Thymus (tissue), 11 donors: ENCODE results near the gene NBEAL2. TPM values are rescaled to one million over a fixed set of nuclear protein-coding genes. Genes with fewer than 3 reads are reported as not detected.

Source experiments
- DNase-seq, 9 donors: peaks; one replicate each; pipeline ENCODE4 v3.0.0-alpha.2; 2013; ENCODE audit warnings: low spot score in 9 of 9, low read depth in 6 of 9, missing footprints in 1 of 9
- H3K27ac ChIP-seq, 2 donors: one replicate each; pipeline ENCODE4 v1.5.1; 2013; ENCODE audit warnings: control low read depth in 1 of 2, low read depth in 1 of 2, low read length in 1 of 2, mild to moderate bottlenecking in 1 of 2, moderate library complexity in 1 of 2
- H3K27me3 ChIP-seq, 2 donors: one replicate each; pipeline ENCODE4 v1.5.1; 2013; ENCODE audit warnings: low read length in 1 of 2; ENCODE audit not compliant: control insufficient read depth in 2 of 2, insufficient read depth in 1 of 2
- H3K36me3 ChIP-seq, 2 donors: one replicate each; pipeline ENCODE4 v1.5.1; 2013; ENCODE audit warnings: low read length in 1 of 2, mild to moderate bottlenecking in 1 of 2, moderate library complexity in 1 of 2; ENCODE audit not compliant: control insufficient read depth in 2 of 2, insufficient read depth in 2 of 2
- H3K4me1 ChIP-seq, 2 donors: one replicate each; pipeline ENCODE4 v1.5.1; 2013; ENCODE audit warnings: low read length in 2 of 2; ENCODE audit not compliant: control insufficient read depth in 2 of 2, insufficient read depth in 2 of 2
- H3K4me3 ChIP-seq, 2 donors: one replicate each; pipeline ENCODE4 v1.5.1; 2013; ENCODE audit warnings: low read length in 2 of 2, control low read depth in 1 of 2, mild to moderate bottlenecking in 1 of 2
- H3K9me3 ChIP-seq, 2 donors: one replicate each; pipeline ENCODE4 v1.5.1; 2013; ENCODE audit warnings: low read length in 1 of 2, mild to moderate bottlenecking in 1 of 2; ENCODE audit not compliant: control insufficient read depth in 2 of 2, insufficient read depth in 1 of 2
- WGBS: extraction: QIAGEN DNeasy Blood & Tissue Kit; methylation state at CpG from one replicate; pipeline ENCODE4 v1.1.7; 2013; 5-methylcytosine and 5-hydroxymethylcytosine counted together
- polyA plus RNA-seq: library from polyadenylated mRNA; stranded (reverse); fragments of 200-250 nt; gene quantifications from one replicate; pipeline ENCODE4 v1.2.3, GENCODE V29; 2013
- total RNA-seq: library from RNA; stranded (reverse); fragments of 120-200 nt; gene quantifications from one replicate; pipeline ENCODE4 v1.2.4, GENCODE V29; 2013
- donor health status: healthy.

Gene NBEAL2
- total and polyA plus RNA-seq, 2 donors: 15.3 to 83.6 TPM

DNA sequence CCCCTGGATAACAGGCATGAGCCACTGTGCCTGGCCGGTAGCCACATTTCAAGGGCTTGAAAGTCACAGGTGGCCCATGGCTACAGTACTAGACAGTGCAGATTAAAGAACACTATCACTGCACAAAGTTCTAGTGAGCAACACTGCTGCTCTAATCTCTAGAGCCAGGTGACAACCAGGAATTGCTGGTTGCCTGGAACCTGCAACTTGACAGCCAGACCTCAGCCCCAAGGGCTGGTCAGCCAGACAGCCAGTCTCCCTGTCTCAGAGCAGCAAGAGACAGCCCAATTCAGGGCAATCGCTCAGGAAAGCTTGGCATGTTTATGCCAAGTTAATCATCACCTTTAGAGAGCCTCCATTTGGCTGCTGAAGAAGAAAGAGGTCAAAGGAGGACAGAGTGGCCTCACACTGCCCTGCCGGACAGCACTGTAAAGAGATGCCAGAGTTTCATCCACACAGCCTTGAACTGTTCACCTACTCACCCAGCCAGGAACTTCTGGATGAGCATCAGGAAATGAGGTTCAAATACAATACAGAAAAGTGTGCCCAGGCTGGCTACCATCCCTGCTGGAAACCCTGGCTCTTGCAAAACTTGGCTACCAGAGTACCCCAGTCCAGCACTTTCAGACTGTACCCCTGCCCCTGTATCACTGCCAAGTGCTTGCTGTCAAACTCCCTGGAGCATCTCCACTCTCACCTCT, 8.9 kb upstream of the NBEAL2 start:
- DNase-seq: no peak
- H3K4me1 ChIP-seq: peaks cover 6 to 64% of the 10 kb centered on the region in 2 donors
- H3K36me3 ChIP-seq: peaks cover 21 to 59% of the 10 kb centered on the region in 2 donors
- H3K4me3 ChIP-seq: no peak overlapping the region
- 94% methylated on average over 3 of the region's 3 CpGs for WGBS
- no peaks in the 10 kb centered on the region for H3K9me3 ChIP-seq
- H3K27ac ChIP-seq: no peak overlapping the region
- H3K27me3 ChIP-seq: no peaks in the 10 kb centered on the region

DNA sequence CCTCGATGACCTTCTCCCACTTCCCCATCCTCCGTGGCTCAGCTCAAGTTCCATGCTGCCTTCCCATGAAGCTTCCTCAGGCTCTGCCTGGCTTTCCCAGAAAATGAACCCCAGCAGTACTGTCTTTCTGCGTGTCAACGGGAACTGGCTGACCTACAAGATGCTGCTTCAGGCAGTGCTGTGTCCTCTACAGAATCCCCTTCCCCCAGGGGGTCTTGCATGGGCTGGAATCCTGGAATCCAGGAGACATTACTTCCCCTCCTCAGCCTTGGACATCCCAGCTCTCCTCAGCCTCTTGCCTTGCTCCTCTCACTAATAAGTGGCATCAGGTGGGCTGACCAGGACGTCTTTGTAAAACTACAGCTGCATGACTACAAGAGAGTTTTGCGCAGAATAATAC, 8.3 kb upstream of the NBEAL2 start:
- H3K4me1 ChIP-seq: peaks cover 8 to 64% of the 10 kb centered on the region in 2 donors
- no peak for DNase-seq
- H3K4me3 ChIP-seq: no peak overlapping the region
- H3K9me3 ChIP-seq: no peaks in the 10 kb centered on the region
- H3K27me3 ChIP-seq: no peaks in the 10 kb centered on the region
- peak overlapping the region in 1 of 2 donors; percentile 52 for H3K27ac ChIP-seq
- peaks cover 17 to 53% of the 10 kb centered on the region in 2 donors for H3K36me3 ChIP-seq
- 72% methylated on average over 6 of the region's 6 CpGs for WGBS

DNA sequence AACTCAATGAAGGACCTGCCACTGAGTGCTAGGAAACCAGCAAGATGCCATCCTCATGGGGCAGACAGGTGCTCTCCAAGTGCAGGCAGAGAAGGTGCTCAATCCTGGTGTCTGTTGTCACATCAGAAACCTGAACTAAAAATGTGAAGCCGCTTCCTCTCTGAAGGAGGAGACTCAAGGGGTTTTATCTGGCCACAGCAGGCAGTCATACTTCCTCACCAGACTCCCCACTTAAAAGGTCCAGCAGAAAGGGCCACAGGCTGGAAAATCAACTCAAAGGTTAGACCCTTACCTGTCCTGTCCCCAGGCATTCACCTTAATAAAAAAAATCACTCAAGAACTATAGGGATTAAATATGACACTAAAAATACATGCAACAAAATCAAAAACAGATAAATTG, 7.7 kb upstream of the NBEAL2 start:
- no peak overlapping the region for H3K4me3 ChIP-seq
- H3K27me3 ChIP-seq: no peaks in the 10 kb centered on the region
- no peaks in the 10 kb centered on the region for H3K9me3 ChIP-seq
- WGBS: 49% methylated on average over 1 of the region's 1 CpG
- peak overlapping the region in 1 of 2 donors; percentile 52 for H3K27ac ChIP-seq
- peak in 1 of 9 donors; percentile 53 for DNase-seq
- H3K4me1 ChIP-seq: peaks cover 8 to 59% of the 10 kb centered on the region in 2 donors
- peaks cover 17 to 50% of the 10 kb centered on the region in 2 donors for H3K36me3 ChIP-seq

DNA sequence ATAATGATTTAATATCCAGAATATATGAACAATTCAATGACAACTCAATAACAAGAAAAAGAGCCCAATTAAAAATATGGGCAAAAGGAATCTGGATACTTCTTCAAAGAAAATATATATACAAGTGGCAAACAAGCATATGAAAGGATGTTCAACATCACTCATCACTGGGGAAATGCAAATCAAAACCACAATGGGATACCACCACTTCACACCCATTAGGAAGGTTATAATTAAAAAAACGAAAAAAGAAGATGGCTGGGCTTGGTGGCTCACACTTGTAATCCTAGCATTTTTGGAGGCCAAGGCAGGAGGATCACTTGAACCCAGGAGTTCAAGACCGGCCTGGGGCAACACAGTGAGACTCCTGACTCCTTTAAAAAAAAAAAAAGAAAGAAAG, 7.1 kb upstream of the NBEAL2 start:
- H3K9me3 ChIP-seq: no peaks in the 10 kb centered on the region
- no peak for DNase-seq
- 77% methylated on average over 2 of the region's 2 CpGs for WGBS
- no peak overlapping the region for H3K27ac ChIP-seq
- H3K4me1 ChIP-seq: peaks cover 12 to 58% of the 10 kb centered on the region in 2 donors
- H3K4me3 ChIP-seq: no peak overlapping the region
- H3K27me3 ChIP-seq: no peaks in the 10 kb centered on the region
- H3K36me3 ChIP-seq: peaks cover 17 to 49% of the 10 kb centered on the region in 2 donors

DNA sequence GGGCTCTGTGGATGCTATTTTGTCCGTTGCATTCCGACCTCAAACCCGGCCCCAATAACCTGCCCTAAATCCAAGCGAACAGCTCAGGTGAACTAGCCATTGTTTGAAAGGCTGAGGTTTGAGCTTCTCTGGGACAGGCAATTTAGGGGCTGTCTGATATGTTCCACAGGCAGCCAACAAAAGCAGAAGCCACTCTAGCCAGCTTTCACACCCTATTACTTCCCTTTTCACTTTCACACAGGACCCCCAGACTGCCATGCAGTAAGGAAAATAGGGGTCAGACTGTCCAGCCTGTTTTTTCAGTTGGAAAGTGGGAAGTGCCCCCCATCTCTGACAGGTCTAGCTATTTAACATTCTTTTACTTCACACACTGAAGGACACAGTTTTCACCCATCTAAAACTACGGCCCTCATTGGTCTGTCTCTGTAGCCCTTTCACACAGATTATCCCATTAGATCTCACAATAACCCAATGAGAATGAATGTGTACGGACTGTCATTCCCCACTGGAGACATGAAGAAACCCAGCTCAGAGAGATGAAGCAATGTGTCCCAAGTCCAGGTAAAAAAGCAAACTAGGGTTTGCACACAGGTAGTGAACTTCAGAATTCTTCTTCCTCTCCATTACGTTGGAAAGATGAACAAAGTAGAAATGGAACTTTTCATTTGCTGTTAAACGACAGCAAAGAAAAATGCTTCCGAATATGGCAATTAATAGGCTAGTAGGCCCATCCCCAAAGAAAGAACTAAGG, 4.9 kb upstream of the NBEAL2 start:
- H3K4me3 ChIP-seq: no peak overlapping the region
- H3K9me3 ChIP-seq: no peaks in the 10 kb centered on the region
- peaks cover 10 to 30% of the 10 kb centered on the region in 2 donors for H3K36me3 ChIP-seq
- no peak for DNase-seq
- peak overlapping the region in 1 of 2 donors; percentile 39 for H3K27ac ChIP-seq
- peaks cover 25 to 66% of the 10 kb centered on the region in 2 donors for H3K4me1 ChIP-seq
- H3K27me3 ChIP-seq: no peaks in the 10 kb centered on the region
- 83% methylated on average over 9 of the region's 9 CpGs for WGBS

DNA sequence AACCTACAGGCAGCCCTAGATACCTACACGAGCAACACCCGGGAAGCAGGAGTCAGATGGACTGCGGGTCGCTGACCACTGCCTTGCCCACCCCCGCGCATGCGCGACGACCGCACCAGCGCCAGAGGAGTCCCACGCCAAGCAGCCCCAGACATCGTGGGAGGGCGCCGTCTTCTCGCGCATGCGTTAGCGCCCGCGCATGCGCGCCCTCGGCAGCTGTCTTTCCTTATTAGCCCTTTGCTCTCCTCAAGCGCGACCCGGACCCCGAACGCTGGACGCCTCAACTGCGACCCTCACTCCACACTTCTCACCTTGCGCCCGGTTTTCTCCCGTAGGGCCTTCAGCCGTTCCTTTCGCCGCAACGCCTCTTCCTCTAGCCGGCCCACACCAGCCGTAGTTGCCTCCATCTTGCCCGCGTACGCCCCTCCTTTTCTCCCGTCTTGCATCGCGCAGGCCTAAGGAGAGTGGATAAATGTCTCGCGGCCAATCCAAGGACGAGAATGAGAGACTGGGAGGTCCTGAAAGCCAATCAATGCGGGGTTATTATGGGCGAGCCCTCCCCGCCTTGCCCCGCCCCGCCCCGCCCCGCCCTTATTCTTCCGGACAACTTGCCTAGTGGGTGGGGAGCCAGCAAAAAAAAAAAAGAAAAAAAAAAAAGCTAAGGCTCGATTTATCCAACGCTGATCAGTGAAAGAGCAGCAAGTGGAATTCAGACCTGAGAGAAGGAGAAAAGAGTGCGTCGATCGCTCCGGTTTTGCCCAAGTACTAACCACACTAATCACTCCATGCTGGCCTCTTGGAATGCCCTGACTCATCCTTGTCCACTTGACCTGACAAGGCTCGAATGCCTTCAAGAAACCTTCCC, 2.9 kb upstream of the NBEAL2 start, which contains the start of gene CCDC12:
TSS of gene CCDC12 (minus strand) at position 420 of the 865 bp plus-strand sequence. CDS start at position 407, 13 bp downstream.
- DNase-seq: peak; percentile 90 to 99 (median 95)
- 2% methylated on average over 64 of the region's 64 CpGs for WGBS
- Histone ChIP-seq H3K4me1 (peaks cover 28 to 68% of the 10 kb centered on the region in 2 donors), H3K36me3 (peaks cover 0 to 14% of the 10 kb centered on the region in 2 donors), H3K9me3 (peaks cover 0 to 1% of the 10 kb centered on the region in 2 donors), H3K4me3 (peak within 1 kb of the TSS; percentile 59 to 94), H3K27ac (peak within 1 kb of the TSS; percentile 81 to 91), H3K27me3 (no peaks in the 10 kb centered on the region)

DNA sequence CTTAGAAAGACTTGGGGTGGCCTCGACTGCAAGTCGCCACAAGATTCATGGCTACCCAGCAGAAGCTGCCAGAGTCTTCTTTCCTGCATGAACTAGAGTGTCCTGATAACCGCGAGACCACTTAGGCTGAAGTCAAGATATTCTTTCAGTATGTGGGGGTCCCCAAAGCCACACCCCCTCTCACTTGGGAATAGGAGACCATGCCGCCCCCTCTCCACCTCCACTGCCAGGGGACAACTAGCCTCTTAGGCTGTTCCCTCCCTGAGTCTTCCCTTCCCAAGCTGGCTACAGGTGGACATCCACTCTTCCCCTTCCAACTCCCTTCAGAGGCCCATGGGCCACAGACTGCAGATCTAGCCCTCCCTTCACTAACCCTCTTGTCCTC, 1.7 kb upstream of the NBEAL2 start:
- no peaks in the 10 kb centered on the region for H3K27me3 ChIP-seq
- 97% methylated on average over 5 of the region's 5 CpGs for WGBS
- H3K4me1 ChIP-seq: peaks cover 31 to 72% of the 10 kb centered on the region in 2 donors
- H3K9me3 ChIP-seq: peaks cover 0 to 4% of the 10 kb centered on the region in 2 donors
- no peak for DNase-seq
- no peak overlapping the region for H3K4me3 ChIP-seq
- H3K36me3 ChIP-seq: peaks cover 0 to 11% of the 10 kb centered on the region in 2 donors
- peak overlapping the region in 1 of 2 donors; percentile 86 for H3K27ac ChIP-seq

DNA sequence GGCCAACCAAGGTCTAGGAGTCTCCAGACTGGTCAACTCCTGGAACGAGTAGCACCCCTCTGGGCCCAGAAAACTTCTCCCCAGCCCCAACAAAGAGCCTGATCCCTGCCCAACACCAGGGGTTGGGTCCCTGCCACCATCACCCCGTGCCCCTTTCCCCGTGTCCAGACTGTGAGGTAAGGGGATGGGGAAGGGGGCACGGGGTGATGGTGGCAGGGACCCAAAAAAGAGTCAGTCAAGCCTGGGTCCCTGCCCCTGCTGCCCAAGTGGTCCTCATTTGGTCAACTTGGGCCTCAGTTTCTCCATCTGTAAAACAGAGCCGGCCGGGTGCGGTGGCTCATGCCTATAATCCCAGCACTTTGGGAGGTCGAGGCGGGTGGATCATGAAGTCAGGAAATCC, 1.1 kb upstream of the NBEAL2 start:
- H3K9me3 ChIP-seq: peaks cover 0 to 4% of the 10 kb centered on the region in 2 donors
- H3K27me3 ChIP-seq: no peaks in the 10 kb centered on the region
- peaks cover 0 to 11% of the 10 kb centered on the region in 2 donors for H3K36me3 ChIP-seq
- peak overlapping the region in 1 of 2 donors; percentile 86 for H3K27ac ChIP-seq
- H3K4me1 ChIP-seq: peaks cover 31 to 74% of the 10 kb centered on the region in 2 donors
- no peak overlapping the region for H3K4me3 ChIP-seq
- DNase-seq: no peak
- WGBS: 96% methylated on average over 9 of the region's 9 CpGs
